ENCODE results near the gene PAX8. TPM values are rescaled to one million over a fixed set of nuclear protein-coding genes. Genes with fewer than 3 reads are reported as not detected.

The PAX8 gene
- total and polyA plus RNA-seq, 12 donors: 0.08 to 2.0 (median 0.41) TPM; not detected in 3

GRCh38 chr2:113178069-113178746, 100.5 kb downstream of the PAX8 start:
- no peak for TF ChIP-seq CTCF (IDR thresholded peaks at IDR 0.05)
- Histone ChIP-seq H3K4me1 (peaks cover 0 to 63% (median 0%) of the 10 kb centered on the region in 9 donors), H3K9me3 (no peaks in the 10 kb centered on the region), H3K36me3 (peaks cover 0 to 11% (median 0%) of the 10 kb centered on the region in 9 donors), H3K4me3 (no peak overlapping the region), H3K27ac (no peak overlapping the region), H3K27me3 (peaks cover 0 to 3% (median 0%) of the 10 kb centered on the region in 7 donors)
- WGBS, 2 donors: 86 to 89% methylated on average over 11 of the region's 11 CpGs
- DNase-seq (no peak), ATAC-seq (no peak)
- intact Hi-C loops (cut with DNase I): no loop called here

- ATAC-seq: no peak
- Histone ChIP-seq H3K27me3 (peaks cover 0 to 4% (median 0%) of the 10 kb centered on the region in 7 donors), H3K4me3 (peak overlapping the region in 1 of 10 donors; percentile 62), H3K36me3 (no peaks in the 10 kb centered on the region), H3K4me1 (peaks cover 0 to 66% (median 0%) of the 10 kb centered on the region in 9 donors), H3K27ac (peak overlapping the region in 1 of 10 donors; percentile 36), H3K9me3 (no peaks in the 10 kb centered on the region)
- DNase-seq: no peak
- WGBS, 2 donors: 88 to 93% methylated on average over 7 of the region's 7 CpGs
- intact Hi-C loops (cut with DNase I): no loop called here
- no peak for TF ChIP-seq CTCF (IDR thresholded peaks at IDR 0.05)
These were observed 101.9 kb downstream of the PAX8 start for GRCh38 chr2:113176696-113177355.

GRCh38 chr2:113175736-113176695, 102.7 kb downstream of the PAX8 start:
- WGBS, 2 donors: 66 to 77% methylated on average over 11 of the region's 11 CpGs
- H3K4me3 ChIP-seq: peak overlapping the region in 1 of 10 donors; percentile 62
- TF ChIP-seq CTCF (IDR thresholded peaks at IDR 0.05): no peak

More at GRCh38 chr2:113175736-113176695, 102.7 kb downstream of the PAX8 start:
- DNase-seq (no peak), ATAC-seq (no peak)
- intact Hi-C loops (cut with DNase I): no loop called here
- peak overlapping the region in 1 of 10 donors; percentile 91 for H3K27ac ChIP-seq
- no peaks in the 10 kb centered on the region for H3K9me3 ChIP-seq
- H3K36me3 ChIP-seq: no peaks in the 10 kb centered on the region
- peaks cover 0 to 58% (median 0%) of the 10 kb centered on the region in 9 donors for H3K4me1 ChIP-seq
- H3K27me3 ChIP-seq: peaks cover 0 to 4% (median 0%) of the 10 kb centered on the region in 7 donors
